ACC112 (cell line): Measurements from ENCODE around the gene TBC1D21.

ENCODE experiments used
- H2AFZ ChIP-seq: fragments of 200-600 bp; sonication (generic); one replicate; pipeline ENCODE4 v1.6.0; 2017; ENCODE audit warnings: antibody characterized with exemption, low read length; ENCODE audit not compliant: unreplicated experiment
- H3K27ac ChIP-seq: fragments of 200-600 bp; sonication (generic); 2 replicates; pipeline ENCODE4 v1.5.1; 2014; ENCODE audit warnings: low read depth, mild to moderate bottlenecking, antibody characterized with exemption, low read length, moderate library complexity
- H3K27me3 ChIP-seq: fragments of 200-600 bp; sonication (generic); 2 replicates; pipeline ENCODE4 v1.6.1; 2014; ENCODE audit warnings: mild to moderate bottlenecking, antibody characterized with exemption, low read length, moderate library complexity, mixed read lengths; ENCODE audit not compliant: insufficient read depth
- H3K36me3 ChIP-seq: fragments of 200-600 bp; sonication (generic); 2 replicates; pipeline ENCODE4 v1.6.1; 2016; ENCODE audit warnings: mild to moderate bottlenecking, antibody characterized with exemption, low read length, moderate library complexity, mixed read lengths; ENCODE audit not compliant: insufficient read depth
- H3K4me1 ChIP-seq: fragments of 200-600 bp; sonication (generic); one replicate; pipeline ENCODE4 v1.6.1; 2016; ENCODE audit warnings: low read length, mixed read lengths; ENCODE audit not compliant: insufficient read depth, unreplicated experiment, control insufficient read depth
- H3K4me3 ChIP-seq: fragments of 200-600 bp; sonication (generic); 2 replicates; pipeline ENCODE4 v1.5.1; 2014; ENCODE audit warnings: mild to moderate bottlenecking, low read depth, low read length
- H3K79me2 ChIP-seq: fragments of 200-600 bp; sonication (generic); one replicate; pipeline ENCODE4 v1.6.0; 2016; ENCODE audit warnings: low read length; ENCODE audit not compliant: control insufficient read depth, unreplicated experiment, insufficient read depth

Gene TBC1D21

DNA sequence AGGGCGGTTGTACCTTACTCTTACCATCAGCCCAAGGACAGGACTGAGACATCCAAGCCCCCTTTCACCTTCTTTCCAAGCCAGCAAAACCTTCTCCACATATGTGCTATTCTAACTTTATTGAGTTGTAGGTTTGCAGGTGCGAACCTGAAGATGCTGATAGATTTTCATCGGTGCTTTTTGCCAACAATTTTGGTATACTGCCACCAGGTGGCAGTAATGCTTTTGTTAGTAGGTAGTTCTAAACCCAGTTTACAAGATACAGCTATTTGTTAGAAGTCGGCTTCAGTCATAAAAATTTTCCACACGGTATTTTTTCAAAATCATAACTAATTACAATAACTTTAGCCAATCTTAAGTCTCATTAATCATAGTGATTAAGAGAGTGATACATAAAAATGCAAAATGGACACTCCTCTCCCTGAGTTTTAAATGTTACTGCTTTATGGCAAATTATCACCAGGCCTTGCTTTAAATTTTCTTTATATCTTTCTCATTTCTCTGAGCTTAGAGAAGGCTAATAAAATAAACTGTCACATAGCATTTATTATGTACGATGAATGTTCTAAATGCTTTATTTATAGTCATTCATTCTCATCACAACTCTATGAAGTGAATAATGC, 636 bp downstream of the TBC1D21 start:
- H3K4me3 ChIP-seq, result no peak overlapping the region
- H3K27me3 ChIP-seq, result peaks cover 47% of the 10 kb centered on the region
- peaks cover 10% of the 10 kb centered on the region for H3K4me1 ChIP-seq
- H3K27ac ChIP-seq, result no peak overlapping the region
- H3K79me2 ChIP-seq, result no peaks in the 10 kb centered on the region
- no peaks in the 10 kb centered on the region for H3K36me3 ChIP-seq
- H2AFZ ChIP-seq, result no peak overlapping the region

GRCh38 chr15:73879426-73879825, 6.1 kb downstream of the TBC1D21 start:
- no peaks in the 10 kb centered on the region for H3K36me3 ChIP-seq
- no peak overlapping the region for H3K4me3 ChIP-seq
- H2AFZ ChIP-seq, result no peak overlapping the region
- peaks cover 25% of the 10 kb centered on the region for H3K27me3 ChIP-seq
- H3K4me1 ChIP-seq, result no peaks in the 10 kb centered on the region
- no peak overlapping the region for H3K27ac ChIP-seq
- H3K79me2 ChIP-seq, result no peaks in the 10 kb centered on the region

GRCh38 chr15:73881579-73882320, 8.4 kb downstream of the TBC1D21 start:
- H3K27me3 ChIP-seq, result peaks cover 37% of the 10 kb centered on the region
- no peak overlapping the region for H3K4me3 ChIP-seq
- H3K4me1 ChIP-seq, result no peaks in the 10 kb centered on the region
- no peak overlapping the region for H2AFZ ChIP-seq
- no peaks in the 10 kb centered on the region for H3K79me2 ChIP-seq
- H3K27ac ChIP-seq, result no peak overlapping the region
- H3K36me3 ChIP-seq, result no peaks in the 10 kb centered on the region

DNA sequence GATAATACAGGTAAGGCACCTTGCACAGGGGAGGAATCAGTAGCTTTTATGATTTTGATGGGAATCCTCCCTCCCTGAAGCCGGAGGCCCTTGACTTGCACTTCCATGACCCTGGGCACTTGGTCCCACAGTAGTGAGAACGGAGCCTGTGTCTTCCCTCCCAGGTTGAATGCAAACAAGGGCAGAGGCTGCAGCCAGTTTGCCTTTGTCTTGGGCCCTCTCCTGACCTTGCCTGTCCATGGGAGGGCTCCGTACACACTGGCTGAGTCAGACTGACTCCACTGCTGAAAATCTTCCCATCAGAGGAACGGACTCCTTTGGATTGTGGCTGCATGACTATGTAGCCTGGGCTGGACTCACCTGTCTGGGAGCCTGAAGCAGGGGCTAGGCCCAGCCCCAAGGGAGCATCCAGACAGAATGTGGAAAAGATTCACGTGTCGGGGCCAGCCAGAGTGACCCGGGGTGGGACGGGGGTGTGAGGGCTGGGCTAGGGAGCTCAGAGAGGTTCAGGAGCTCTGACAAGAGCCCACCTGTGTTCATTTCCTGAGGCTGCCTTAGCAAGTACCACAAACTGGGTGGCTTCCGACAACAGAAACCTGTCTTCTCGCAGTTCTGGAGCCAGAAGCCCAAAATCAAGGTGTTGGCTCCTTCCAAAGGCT, 9.5 kb downstream of the TBC1D21 start:
- H3K27me3 ChIP-seq, result peaks cover 40% of the 10 kb centered on the region
- H3K79me2 ChIP-seq, result no peaks in the 10 kb centered on the region
- no peaks in the 10 kb centered on the region for H3K36me3 ChIP-seq
- H3K4me1 ChIP-seq, result no peaks in the 10 kb centered on the region
- no peak overlapping the region for H3K27ac ChIP-seq
- H2AFZ ChIP-seq, result no peak overlapping the region
- H3K4me3 ChIP-seq, result no peak overlapping the region

GRCh38 chr15:73884159-73884558, 10.8 kb downstream of the TBC1D21 start:
- Histone ChIP-seq H2AFZ (no peak overlapping the region), H3K79me2 (no peaks in the 10 kb centered on the region), H3K4me1 (no peaks in the 10 kb centered on the region), H3K27ac (no peak overlapping the region), H3K36me3 (no peaks in the 10 kb centered on the region), H3K27me3 (peaks cover 52% of the 10 kb centered on the region), H3K4me3 (no peak overlapping the region)

GRCh38 chr15:73885954-73886700, 12.8 kb downstream of the TBC1D21 start:
- H2AFZ ChIP-seq, result no peak overlapping the region
- no peaks in the 10 kb centered on the region for H3K4me1 ChIP-seq
- H3K4me3 ChIP-seq, result no peak overlapping the region
- no peak overlapping the region for H3K27ac ChIP-seq
- no peaks in the 10 kb centered on the region for H3K36me3 ChIP-seq
- H3K79me2 ChIP-seq, result no peaks in the 10 kb centered on the region
- peaks cover 70% of the 10 kb centered on the region for H3K27me3 ChIP-seq

GRCh38 chr15:73886717-73887345, 13.5 kb downstream of the TBC1D21 start:
- Histone ChIP-seq H3K4me3 (no peak overlapping the region), H3K79me2 (no peaks in the 10 kb centered on the region), H2AFZ (no peak overlapping the region), H3K4me1 (no peaks in the 10 kb centered on the region), H3K27me3 (peaks cover 68% of the 10 kb centered on the region), H3K27ac (no peak overlapping the region), H3K36me3 (no peaks in the 10 kb centered on the region)

DNA sequence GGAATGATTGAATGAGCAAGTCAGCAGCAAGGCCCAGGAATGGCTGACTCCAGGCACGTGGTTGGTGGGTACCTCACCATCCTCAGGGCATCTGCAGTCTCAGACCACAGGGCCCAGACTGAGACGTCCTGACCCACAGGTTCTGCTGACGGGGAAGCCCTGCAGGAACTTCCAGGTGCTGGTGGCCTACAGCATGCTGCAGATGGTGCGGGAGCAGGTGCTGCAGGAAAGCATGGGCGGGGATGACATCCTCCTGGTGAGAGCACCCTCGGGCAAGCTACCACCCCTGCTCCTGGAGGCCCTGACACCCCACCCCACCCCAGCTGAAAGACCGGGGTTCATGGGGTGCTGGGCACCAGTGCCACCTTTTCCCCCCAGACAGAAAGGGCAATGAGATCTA, 14.1 kb downstream of the TBC1D21 start:
- Histone ChIP-seq H2AFZ (no peak overlapping the region), H3K4me1 (no peaks in the 10 kb centered on the region), H3K79me2 (no peaks in the 10 kb centered on the region), H3K27ac (no peak overlapping the region), H3K4me3 (no peak overlapping the region), H3K27me3 (peaks cover 64% of the 10 kb centered on the region), H3K36me3 (no peaks in the 10 kb centered on the region)

GRCh38 chr15:73888224-73889041, 15.1 kb downstream of the TBC1D21 start:
- Histone ChIP-seq H3K27ac (no peak overlapping the region), H3K79me2 (no peaks in the 10 kb centered on the region), H2AFZ (no peak overlapping the region), H3K36me3 (no peaks in the 10 kb centered on the region), H3K4me3 (no peak overlapping the region), H3K4me1 (no peaks in the 10 kb centered on the region), H3K27me3 (peaks cover 54% of the 10 kb centered on the region)
